ENCODE measurements around the gene ARID2. TPM values are rescaled to one million over a fixed set of nuclear protein-coding genes. Genes with fewer than 3 reads are reported as not detected.

ARID2 gene
- polyA plus RNA-seq, 1 donor (not counting 4 experiments of a cell fraction or from before 2014, with no cell fraction given), result 15.1 TPM

GRCh38 chr12:45850302-45850701 is 120.8 kb downstream of the ARID2 start:
- no peaks in the 10 kb centered on the region for H4K20me1 ChIP-seq (ENCODE audit: control insufficient read depth, extremely low read depth, insufficient read depth, low read length)
- no peak overlapping the region for H2AFZ ChIP-seq (ENCODE audit: control insufficient read depth, low read length)
- no peak for FAIRE-seq
- TF ChIP-seq CTCF (optimal IDR thresholded peaks at IDR 0.05 in 1 of 3, IDR thresholded peaks at IDR 0.05 in 1 of 3, conservative IDR thresholded peaks at IDR 0.05 in 1 of 3; ENCODE audit: extremely low read depth in 1 of 3, insufficient read depth in 2 of 3, low read length in 3 of 3) (no peak), EZH2 (IDR thresholded peaks at IDR 0.05; ENCODE audit: low read length) (no peak)
- dilution Hi-C loops (cut with MboI; ENCODE audit: extremely low pct_ligation_motif_present, low sequenced_read_pairs), result no loop called here
- no peaks in the 10 kb centered on the region for H3K4me1 ChIP-seq (ENCODE audit: control insufficient read depth, extremely low read depth, insufficient read depth, low read length)
- H3K36me3 ChIP-seq (ENCODE audit: control insufficient read depth in 2 of 2, extremely low read depth in 1 of 2, insufficient read depth in 2 of 2, low read length in 2 of 2), result peaks cover 19 to 22% of the 10 kb centered on the region in 2 experiments
- no peaks in the 10 kb centered on the region for H3K79me2 ChIP-seq (ENCODE audit: control insufficient read depth, insufficient read depth, low read length)
- no peak overlapping the region for H3K4me3 ChIP-seq (ENCODE audit: control insufficient read depth in 2 of 3, extremely low read depth in 1 of 3, insufficient read depth in 2 of 3, low read depth in 1 of 3, low read length in 3 of 3)
- no peaks in the 10 kb centered on the region for H3K9me3 ChIP-seq (ENCODE audit: control insufficient read depth, low read depth, low read length)
- H3K9me1 ChIP-seq (ENCODE audit: control insufficient read depth, extremely low read depth, insufficient read depth, low read length), result no peaks in the 10 kb centered on the region
- DNase-seq (ENCODE audit: low read depth, low spot score), result no peak
- H3K9ac ChIP-seq (ENCODE audit: control insufficient read depth, extremely low read depth, insufficient read depth, low read length), result no peak overlapping the region
- no peaks in the 10 kb centered on the region for H3K27me3 ChIP-seq (ENCODE audit: control insufficient read depth, extremely low read depth, insufficient read depth, low read length)
- no peak overlapping the region for H3K27ac ChIP-seq (ENCODE audit: control insufficient read depth, insufficient read depth, low read length)
- no peak overlapping the region for H3K4me2 ChIP-seq (ENCODE audit: control insufficient read depth, extremely low read depth, insufficient read depth, low read depth, low read length)

- Histone ChIP-seq H3K9me1 (ENCODE audit: control insufficient read depth, extremely low read depth, insufficient read depth, low read length) (no peaks in the 10 kb centered on the region), H4K20me1 (ENCODE audit: control insufficient read depth, extremely low read depth, insufficient read depth, low read length) (no peaks in the 10 kb centered on the region), H3K4me2 (ENCODE audit: control insufficient read depth, extremely low read depth, insufficient read depth, low read depth, low read length) (no peak overlapping the region), H3K9me3 (ENCODE audit: control insufficient read depth, low read depth, low read length) (no peaks in the 10 kb centered on the region), H3K9ac (ENCODE audit: control insufficient read depth, extremely low read depth, insufficient read depth, low read length) (no peak overlapping the region), H3K79me2 (ENCODE audit: control insufficient read depth, insufficient read depth, low read length) (no peaks in the 10 kb centered on the region), H3K4me3 (ENCODE audit: control insufficient read depth in 2 of 3, extremely low read depth in 1 of 3, insufficient read depth in 2 of 3, low read depth in 1 of 3, low read length in 3 of 3) (no peak overlapping the region), H3K36me3 (ENCODE audit: control insufficient read depth in 2 of 2, extremely low read depth in 1 of 2, insufficient read depth in 2 of 2, low read length in 2 of 2) (peaks cover 19 to 22% of the 10 kb centered on the region in 2 experiments), H2AFZ (ENCODE audit: control insufficient read depth, low read length) (no peak overlapping the region), H3K4me1 (ENCODE audit: control insufficient read depth, extremely low read depth, insufficient read depth, low read length) (no peaks in the 10 kb centered on the region), H3K27me3 (ENCODE audit: control insufficient read depth, extremely low read depth, insufficient read depth, low read length) (no peaks in the 10 kb centered on the region), H3K27ac (ENCODE audit: control insufficient read depth, insufficient read depth, low read length) (no peak overlapping the region)
- TF ChIP-seq CTCF (optimal IDR thresholded peaks at IDR 0.05 in 1 of 3, IDR thresholded peaks at IDR 0.05 in 1 of 3, conservative IDR thresholded peaks at IDR 0.05 in 1 of 3; ENCODE audit: extremely low read depth in 1 of 3, insufficient read depth in 2 of 3, low read length in 3 of 3), result no peak
- TF ChIP-seq EZH2 (IDR thresholded peaks at IDR 0.05; ENCODE audit: low read length), result no peak
- no peak for DNase-seq (ENCODE audit: low read depth, low spot score)
- dilution Hi-C loops (cut with MboI; ENCODE audit: extremely low pct_ligation_motif_present, low sequenced_read_pairs), result no loop called here
- FAIRE-seq, result no peak
Observed at GRCh38 chr12:45852508-45852907, 123.0 kb downstream of the ARID2 start.

Data from keratinocyte (primary cell).